ENCODE data around the gene RCAN2.

DNA sequence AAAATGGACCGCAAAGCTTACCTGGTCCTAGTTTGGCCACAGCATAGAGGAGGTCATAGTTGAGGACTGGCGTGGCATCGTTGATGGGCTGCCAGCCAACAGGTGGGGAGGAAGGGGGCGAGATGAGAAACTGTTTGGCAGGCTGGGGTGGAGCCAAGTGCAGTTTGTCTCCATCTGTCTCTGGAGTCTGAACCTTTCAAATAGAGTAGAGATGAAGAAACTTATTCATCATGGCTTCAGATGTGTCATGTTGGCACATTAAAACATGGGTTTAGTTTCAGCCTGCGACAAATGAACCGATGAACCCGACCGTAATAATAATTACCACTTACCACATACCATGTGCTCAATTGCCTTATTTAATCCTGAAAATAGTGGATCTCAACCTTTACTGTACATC, 244.5 kb downstream of the RCAN2 start:
- TF ChIP-seq ARNTL (CRISPR knock-in tag; IDR thresholded peaks at IDR 0.05; ENCODE audit: borderline replicate concordance, low read depth) (no peak), ZNF565 (CRISPR knock-in tag; conservative IDR thresholded peaks at IDR 0.05; ENCODE audit: low read depth) (no peak)

All from SK-N-SH treated with all-trans-retinoic acid at 6 μM for 48 hours (cell line).